ENCODE measurements around the gene DSG3.

DSG3 gene

DNA sequence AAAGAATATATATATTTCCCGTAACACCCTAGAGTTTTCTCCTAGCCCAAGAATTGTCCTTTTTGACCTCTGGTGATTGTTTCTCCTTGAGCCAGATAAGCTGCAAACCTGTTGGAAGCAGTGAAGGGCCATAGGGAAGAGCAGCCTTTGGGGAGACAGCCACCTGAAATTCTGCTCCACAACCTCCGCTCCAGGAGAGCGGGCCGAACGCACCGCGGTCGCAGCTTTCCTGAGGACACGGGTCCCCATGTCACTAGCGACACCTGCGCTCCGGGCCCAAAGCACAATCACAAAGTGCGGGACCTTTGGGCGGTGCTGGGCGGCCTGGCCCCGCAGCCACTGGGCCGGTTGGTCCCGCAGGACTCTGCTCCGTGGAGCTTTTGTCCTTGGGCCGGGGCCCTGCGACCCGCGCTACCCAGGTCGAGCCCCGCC is 49.9 kb downstream of the DSG3 start:
- no peak overlapping the region for H3K27ac ChIP-seq (ENCODE audit: low read depth, low read length, poor library complexity, severe bottlenecking)
- H3K36me3 ChIP-seq (ENCODE audit: insufficient read depth, low read length), result no peaks in the 10 kb centered on the region
- no peak overlapping the region for H3K9ac ChIP-seq (ENCODE audit: low read length)
- H3F3A ChIP-seq (ENCODE audit: insufficient read depth, low read length), result no peaks in the 10 kb centered on the region
- no peaks in the 10 kb centered on the region for H3K79me2 ChIP-seq (ENCODE audit: insufficient read depth, low read length)
- no peak overlapping the region for H2AFZ ChIP-seq (ENCODE audit: low read length)
- no peak for TF ChIP-seq EZH2 (IDR thresholded peaks at IDR 0.05; ENCODE audit: borderline replicate concordance, low read length)
- TF ChIP-seq, protein P1, sequence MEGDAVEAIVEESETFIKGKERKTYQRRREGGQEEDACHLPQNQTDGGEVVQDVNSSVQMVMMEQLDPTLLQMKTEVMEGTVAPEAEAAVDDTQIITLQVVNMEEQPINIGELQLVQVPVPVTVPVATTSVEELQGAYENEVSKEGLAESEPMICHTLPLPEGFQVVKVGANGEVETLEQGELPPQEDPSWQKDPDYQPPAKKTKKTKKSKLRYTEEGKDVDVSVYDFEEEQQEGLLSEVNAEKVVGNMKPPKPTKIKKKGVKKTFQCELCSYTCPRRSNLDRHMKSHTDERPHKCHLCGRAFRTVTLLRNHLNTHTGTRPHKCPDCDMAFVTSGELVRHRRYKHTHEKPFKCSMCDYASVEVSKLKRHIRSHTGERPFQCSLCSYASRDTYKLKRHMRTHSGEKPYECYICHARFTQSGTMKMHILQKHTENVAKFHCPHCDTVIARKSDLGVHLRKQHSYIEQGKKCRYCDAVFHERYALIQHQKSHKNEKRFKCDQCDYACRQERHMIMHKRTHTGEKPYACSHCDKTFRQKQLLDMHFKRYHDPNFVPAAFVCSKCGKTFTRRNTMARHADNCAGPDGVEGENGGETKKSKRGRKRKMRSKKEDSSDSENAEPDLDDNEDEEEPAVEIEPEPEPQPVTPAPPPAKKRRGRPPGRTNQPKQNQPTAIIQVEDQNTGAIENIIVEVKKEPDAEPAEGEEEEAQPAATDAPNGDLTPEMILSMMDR (IDR thresholded peaks at IDR 0.05; ENCODE audit: low read length), result no peak
- H3K4me3 ChIP-seq (ENCODE audit: low read depth, low read length, poor library complexity, severe bottlenecking), result no peak overlapping the region
- no peaks in the 10 kb centered on the region for H3K4me1 ChIP-seq (ENCODE audit: insufficient read depth, low read length, severe bottlenecking)
- no peaks in the 10 kb centered on the region for H4K20me1 ChIP-seq (ENCODE audit: insufficient read depth, low read length)
- H3K27me3 ChIP-seq (ENCODE audit: insufficient read depth, low read length), result no peaks in the 10 kb centered on the region
- no peak overlapping the region for H3K4me2 ChIP-seq (ENCODE audit: low read length)
- H3K9me2 ChIP-seq (ENCODE audit: low read depth, low read length), result no peaks in the 10 kb centered on the region
- no peaks in the 10 kb centered on the region for H3K9me3 ChIP-seq (ENCODE audit: low read length)

DNA sequence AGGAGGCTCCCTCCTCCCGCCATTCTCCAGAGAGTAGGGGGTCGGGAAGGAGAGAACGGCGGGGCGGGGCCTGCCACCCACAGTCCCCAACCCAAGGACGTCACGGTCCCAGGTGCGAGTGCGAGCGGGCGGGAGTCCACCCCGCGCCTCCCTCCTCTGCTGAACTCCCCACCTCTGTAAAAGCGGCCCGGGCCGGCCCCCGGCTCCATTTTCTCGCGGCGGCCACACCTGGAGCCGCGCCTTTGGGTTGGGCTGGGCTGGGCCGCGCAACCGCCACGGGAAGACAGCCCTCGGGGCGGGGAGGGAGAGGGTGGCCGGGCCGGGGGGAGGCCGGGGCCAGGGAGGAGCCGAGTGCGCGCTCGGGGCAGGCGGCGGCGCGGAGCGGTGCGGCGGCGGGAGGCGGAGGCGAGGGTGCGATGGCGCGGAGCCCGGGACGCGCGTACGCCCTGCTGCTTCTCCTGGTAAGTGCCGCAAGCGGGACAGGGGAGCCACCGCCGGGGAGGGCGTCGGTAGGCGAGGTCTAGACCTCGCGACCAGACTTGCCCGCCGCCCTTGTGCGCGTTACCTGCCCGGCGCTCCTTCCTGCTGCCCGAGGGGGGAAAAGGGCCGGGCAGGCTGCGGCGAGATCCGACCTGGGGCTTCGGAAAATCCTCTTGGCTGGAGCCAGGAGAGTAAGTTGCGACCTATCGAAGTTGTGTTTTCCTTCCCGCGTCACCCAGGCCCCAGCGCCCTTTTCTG is 50.5 kb downstream of the DSG3 start, which contains the start of gene DSG2:
Gene DSG2 (plus strand): TSS at position 342 of the 738 bp plus-strand sequence. CDS start 75 bp downstream, at position 417.
- Histone ChIP-seq H3K9ac (ENCODE audit: low read length) (no peak within 1 kb of the TSS), H3K4me3 (ENCODE audit: low read depth, low read length, poor library complexity, severe bottlenecking) (no peak within 1 kb of the TSS), H3K4me1 (ENCODE audit: insufficient read depth, low read length, severe bottlenecking) (no peaks in the 10 kb centered on the region), H2AFZ (ENCODE audit: low read length) (no peak within 1 kb of the TSS), H3K9me2 (ENCODE audit: low read depth, low read length) (no peaks in the 10 kb centered on the region), H4K20me1 (ENCODE audit: insufficient read depth, low read length) (no peaks in the 10 kb centered on the region), H3K79me2 (ENCODE audit: insufficient read depth, low read length) (no peaks in the 10 kb centered on the region), H3K4me2 (ENCODE audit: low read length) (no peak within 1 kb of the TSS), H3K9me3 (ENCODE audit: low read length) (no peaks in the 10 kb centered on the region), H3F3A (ENCODE audit: insufficient read depth, low read length) (no peaks in the 10 kb centered on the region), H3K36me3 (ENCODE audit: insufficient read depth, low read length) (no peaks in the 10 kb centered on the region), H3K27ac (ENCODE audit: low read depth, low read length, poor library complexity, severe bottlenecking) (no peak within 1 kb of the TSS), H3K27me3 (ENCODE audit: insufficient read depth, low read length) (no peaks in the 10 kb centered on the region)
- TF ChIP-seq, protein P1 (IDR thresholded peaks at IDR 0.05; ENCODE audit: low read length), result no peak
- no peak for TF ChIP-seq EZH2 (IDR thresholded peaks at IDR 0.05; ENCODE audit: borderline replicate concordance, low read length)

DNA sequence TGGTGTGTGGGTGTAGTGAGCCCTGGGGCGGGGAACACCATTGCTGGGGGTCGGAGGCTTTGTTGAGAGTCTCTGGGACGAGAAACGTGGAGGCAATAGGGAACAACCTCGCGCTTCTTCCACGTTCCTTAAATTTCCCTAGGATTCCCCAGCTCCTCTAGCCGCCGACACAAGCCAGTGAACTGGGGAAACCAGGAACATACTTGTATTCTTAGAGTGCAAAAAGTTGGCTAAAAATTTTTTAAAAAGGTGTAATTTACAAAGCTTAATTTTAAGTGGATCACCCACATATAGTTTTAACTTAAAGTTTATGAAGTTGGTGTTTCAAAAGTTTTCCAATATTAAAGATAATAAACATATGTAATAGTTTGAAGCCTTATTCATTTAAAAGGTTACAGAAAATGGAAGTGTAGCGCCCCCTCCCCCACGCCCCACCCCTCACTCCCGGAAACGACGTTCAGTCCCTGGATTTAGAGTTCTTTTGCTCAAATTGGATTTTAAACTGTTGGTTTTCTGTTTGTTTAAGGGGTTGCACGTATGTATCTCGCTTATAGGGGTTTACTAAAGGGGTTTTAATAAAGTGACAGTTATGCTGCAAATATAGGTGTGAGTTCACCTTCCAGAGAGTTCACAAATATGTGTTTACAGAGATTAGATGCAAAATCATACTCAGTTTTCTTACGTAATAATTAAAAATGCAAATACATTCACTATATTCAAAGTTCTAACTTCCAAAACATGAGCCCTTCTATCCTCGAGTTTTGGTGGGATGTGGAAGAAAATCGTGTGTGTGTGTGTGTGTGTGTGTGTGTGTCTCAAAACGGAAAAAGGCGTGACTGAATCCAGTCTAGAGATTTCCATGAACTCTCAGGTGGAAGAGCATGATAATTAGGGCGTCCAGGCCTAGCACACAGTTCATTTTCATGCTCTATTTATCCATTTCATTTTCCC is 51.3 kb downstream of the DSG3 start:
- Histone ChIP-seq H3K4me2 (ENCODE audit: low read length) (no peak overlapping the region), H4K20me1 (ENCODE audit: insufficient read depth, low read length) (no peaks in the 10 kb centered on the region), H3K79me2 (ENCODE audit: insufficient read depth, low read length) (no peaks in the 10 kb centered on the region), H2AFZ (ENCODE audit: low read length) (no peak overlapping the region), H3K4me3 (ENCODE audit: low read depth, low read length, poor library complexity, severe bottlenecking) (no peak overlapping the region), H3K27ac (ENCODE audit: low read depth, low read length, poor library complexity, severe bottlenecking) (no peak overlapping the region), H3K9me3 (ENCODE audit: low read length) (no peaks in the 10 kb centered on the region), H3K9me2 (ENCODE audit: low read depth, low read length) (no peaks in the 10 kb centered on the region), H3K9ac (ENCODE audit: low read length) (no peak overlapping the region), H3K36me3 (ENCODE audit: insufficient read depth, low read length) (no peaks in the 10 kb centered on the region), H3K4me1 (ENCODE audit: insufficient read depth, low read length, severe bottlenecking) (no peaks in the 10 kb centered on the region), H3K27me3 (ENCODE audit: insufficient read depth, low read length) (no peaks in the 10 kb centered on the region), H3F3A (ENCODE audit: insufficient read depth, low read length) (no peaks in the 10 kb centered on the region)
- TF ChIP-seq, protein P1 (IDR thresholded peaks at IDR 0.05; ENCODE audit: low read length), result no peak
- no peak for TF ChIP-seq EZH2 (IDR thresholded peaks at IDR 0.05; ENCODE audit: borderline replicate concordance, low read length)

Measured in OCI-LY1 (cell line).